EL (cell line): ENCODE data around the gene PEX7.
"Not testable (repeated sequence)": the region's sequence is repeated elsewhere in the genome, so short reads cannot be mapped to it uniquely, and the experiment has no call there.

ENCODE experiments used
- DNase-seq: peaks from one replicate; pipeline ENCODE4 v3.0.0-alpha.2; 2016

The PEX7 gene

GRCh38 chr6:136846477-136846876, 24.1 kb downstream of the PEX7 start:
- DNase-seq = not testable (repeated sequence)

GRCh38 chr6:136849979-136850563, 27.7 kb downstream of the PEX7 start:
- DNase-seq = not testable (repeated sequence)

- no peak for DNase-seq
These were observed 37.0 kb downstream of the PEX7 start for GRCh38 chr6:136859430-136859829.

GRCh38 chr6:136860043-136860442, 37.7 kb downstream of the PEX7 start:
- no peak for DNase-seq

GRCh38 chr6:136862662-136863061, 40.3 kb downstream of the PEX7 start:
- DNase-seq = no peak

- no peak for DNase-seq
These were observed 41.4 kb downstream of the PEX7 start for GRCh38 chr6:136863752-136864151.

- no peak for DNase-seq
These were observed 42.3 kb downstream of the PEX7 start for GRCh38 chr6:136864676-136865075.

GRCh38 chr6:136866872-136867416, 44.6 kb downstream of the PEX7 start:
- DNase-seq = no peak

GRCh38 chr6:136869451-136869850, 47.1 kb downstream of the PEX7 start:
- no peak for DNase-seq

GRCh38 chr6:136873748-136874147, 51.4 kb downstream of the PEX7 start:
- DNase-seq = no peak

- DNase-seq = not testable (repeated sequence)
These were observed 54.1 kb downstream of the PEX7 start for GRCh38 chr6:136876469-136876868.

- no peak for DNase-seq
These were observed 58.5 kb downstream of the PEX7 start for GRCh38 chr6:136880748-136881460.

GRCh38 chr6:136886091-136886490, 63.7 kb downstream of the PEX7 start:
- peak; percentile 3 for DNase-seq

GRCh38 chr6:136887953-136888352, 65.6 kb downstream of the PEX7 start:
- DNase-seq = no peak

- DNase-seq = no peak
These were observed 67.1 kb downstream of the PEX7 start for GRCh38 chr6:136889271-136890193.

GRCh38 chr6:136890194-136890839, 67.9 kb downstream of the PEX7 start:
- DNase-seq = no peak

- no peak for DNase-seq
These were observed 68.6 kb downstream of the PEX7 start for GRCh38 chr6:136890986-136891385.

- DNase-seq = no peak
These were observed 70.8 kb downstream of the PEX7 start for GRCh38 chr6:136893187-136893586.

- DNase-seq = no peak
These were observed 73.5 kb downstream of the PEX7 start for GRCh38 chr6:136895901-136896300.

- no peak for DNase-seq
These were observed 74.7 kb downstream of the PEX7 start for GRCh38 chr6:136897071-136897470.

GRCh38 chr6:136901212-136901784, 78.9 kb downstream of the PEX7 start:
- no peak for DNase-seq

GRCh38 chr6:136904477-136904876, 82.1 kb downstream of the PEX7 start:
- not testable (repeated sequence) for DNase-seq
